Kidney (tissue), 14 donors: ENCODE results near the gene HRG. TPM values are rescaled to one million over a fixed set of nuclear protein-coding genes. Genes with fewer than 3 reads are reported as not detected.

Experiments used
- DNase-seq, 5 donors: peaks; one replicate each; pipeline ENCODE4 v3.0.0-alpha.2; 2013 to 2020
- FAIRE-seq: peaks from 2 replicates; lab custom pipeline; 2012; peaks lifted over from hg19 to GRCh38; lab: Jason Lieb, UNC
- H3K27ac ChIP-seq, 2 donors: one replicate each; pipeline ENCODE4 v1.7.0; 2013; ENCODE audit warnings: low read depth in 2 of 2, low read length in 2 of 2, inconsistent platforms in 1 of 2
- H3K27me3 ChIP-seq: one replicate; pipeline ENCODE4 v1.7.1; 2013; ENCODE audit warnings: low read length, inconsistent platforms; ENCODE audit not compliant: control insufficient read depth, insufficient read depth
- H3K36me3 ChIP-seq, 3 donors: one replicate each; pipeline versions ENCODE4 v1.7.0 to v1.7.1; 2013; ENCODE audit warnings: low read length in 3 of 3, control low read depth in 1 of 3, inconsistent platforms in 1 of 3; ENCODE audit not compliant: insufficient read depth in 3 of 3, control insufficient read depth in 2 of 3
- H3K4me1 ChIP-seq, 3 donors: one replicate each; pipeline versions ENCODE4 v1.7.0 to v1.7.1; 2013; ENCODE audit warnings: low read length in 3 of 3, inconsistent platforms in 1 of 3, low read depth in 1 of 3; ENCODE audit not compliant: control insufficient read depth in 2 of 3, insufficient read depth in 2 of 3
- H3K4me3 ChIP-seq, 3 donors: one replicate each; pipeline versions ENCODE4 v1.7.0 to v1.8.1; 2013; ENCODE audit warnings: low read length in 3 of 3, control low read depth in 1 of 3, inconsistent platforms in 1 of 3
- H3K9ac ChIP-seq, 3 donors: one replicate each; pipeline versions ENCODE4 v1.7.0 to v1.7.1; 2013; ENCODE audit warnings: low read length in 3 of 3, control low read depth in 1 of 3, inconsistent platforms in 1 of 3
- H3K9me3 ChIP-seq, 3 donors: one replicate each; pipeline versions ENCODE4 v1.7.0 to v1.7.1; 2013; ENCODE audit warnings: low read length in 3 of 3, control low read depth in 1 of 3, inconsistent platforms in 1 of 3; ENCODE audit not compliant: control insufficient read depth in 2 of 3, insufficient read depth in 1 of 3
- CTCF ChIP-seq: IDR thresholded peaks from 3 replicates; pipeline ENCODE4 v1.5.1; 2012; ENCODE audit warnings: mild to moderate bottlenecking, moderate library complexity, borderline replicate concordance; ENCODE audit not compliant: insufficient read depth; ENCODE audit errors: extremely low read depth
- intact Hi-C: fragments of 100-400 bp; cut with DNase I; formaldehyde crosslinking; loops from one replicate; pipeline ENCODE4 v1.11.1; 2022
- polyA plus RNA-seq: library from polyadenylated mRNA; stranded (reverse); fragments of 350-450 nt; fragmentation: Illumina TruSeq; extraction: RNeasy Lipid Tissue Mini Kit (QIAGEN cat#74804); gene quantifications from one replicate; pipeline ENCODE4 v1.2.3, GENCODE V29; 2014; ENCODE audit warnings: low read depth, low replicate concordance; ENCODE audit not compliant: insufficient read depth
- total RNA-seq: library from RNA; stranded (reverse); fragmentation: NEBNext Ultra II Directional; extraction: Animal tissue kit (Norgen Biotek cat#: 25700); gene quantifications from one replicate; pipeline ENCODE4 v1.2.1, GENCODE V29; 2021
- donor health status: control.
- donor health status: control.
- donor health status: control.
- donor health status: control.
- donor health status: control.
- donor health status: DM: yes; HTN: yes; CAD: no.
- donor health status: Normal renal cell carcinoma (clear cell type).

Gene HRG
- total and polyA plus RNA-seq, 2 donors from 2014 or later: 0.35 to 22.8 TPM

GRCh38 chr3:186722457-186722856 is 56.6 kb downstream of the HRG start:
- Histone ChIP-seq H3K9ac (no peak overlapping the region), H3K4me3 (peak overlapping the region in 1 of 3 donors; percentile 37), H3K4me1 (no peaks in the 10 kb centered on the region), H3K9me3 (no peaks in the 10 kb centered on the region), H3K36me3 (no peaks in the 10 kb centered on the region), H3K27ac (peak overlapping the region in 1 of 2 donors; percentile 44), H3K27me3 (no peaks in the 10 kb centered on the region)
- FAIRE-seq (no peak), DNase-seq (no peak)
- intact Hi-C loops: no loop called here
- TF ChIP-seq CTCF: no peak

GRCh38 chr3:186724911-186725310 is 59.1 kb downstream of the HRG start:
- Histone ChIP-seq H3K4me3 (no peak overlapping the region), H3K9me3 (no peaks in the 10 kb centered on the region), H3K27me3 (no peaks in the 10 kb centered on the region), H3K36me3 (no peaks in the 10 kb centered on the region), H3K9ac (no peak overlapping the region), H3K27ac (no peak overlapping the region), H3K4me1 (no peaks in the 10 kb centered on the region)
- no peak for FAIRE-seq
- no peak for TF ChIP-seq CTCF
- intact Hi-C loops: no loop called here
- DNase-seq: no peak

Other genes starting within 250 kb of the HRG start
- 2.9 TPM for gene CRYGS, start 121.6 kb upstream of the HRG start, total RNA-seq
- 3.7 TPM for gene CRYGS, start 121.6 kb upstream of the HRG start, polyA plus RNA-seq
- 13.3 TPM for gene TBCCD1, start 98.7 kb upstream of the HRG start, total RNA-seq
- 6.2 TPM for gene TBCCD1, start 98.7 kb upstream of the HRG start, polyA plus RNA-seq
- 46.4 TPM for gene DNAJB11, start 95.3 kb upstream of the HRG start, total RNA-seq
- gene DNAJB11, start 95.3 kb upstream of the HRG start, polyA plus RNA-seq: 45.0 TPM
- gene AHSG, start 53.0 kb upstream of the HRG start, total RNA-seq: not detected
- gene AHSG, start 53.0 kb upstream of the HRG start, polyA plus RNA-seq: 0.34 TPM
- not detected for gene FETUB, start 25.6 kb upstream of the HRG start, total RNA-seq
- gene FETUB, start 25.6 kb upstream of the HRG start, polyA plus RNA-seq: not detected
- gene KNG1, start 51.3 kb downstream of the HRG start, total RNA-seq: 8.7 TPM
- 710 TPM for gene KNG1, start 51.3 kb downstream of the HRG start, polyA plus RNA-seq
- 333 TPM for gene EIF4A2, start 117.6 kb downstream of the HRG start, total RNA-seq
- gene EIF4A2, start 117.6 kb downstream of the HRG start, polyA plus RNA-seq: 310 TPM
- gene RFC4, start 140.5 kb downstream of the HRG start, total RNA-seq: 8.9 TPM
- gene RFC4, start 140.5 kb downstream of the HRG start, polyA plus RNA-seq: 11.1 TPM
- not detected for gene ADIPOQ, start 176.7 kb downstream of the HRG start, total RNA-seq
- not detected for gene ADIPOQ, start 176.7 kb downstream of the HRG start, polyA plus RNA-seq